GM21825 (cell line): ENCODE measurements around the gene CDH1.

ENCODE experiments used
- ATAC-seq: cut with Tn5 transposase; IDR thresholded peaks from one replicate; pipeline ENCODE4 v1.9.1; 2021; ENCODE audit warnings: mild to moderate bottlenecking, moderate library complexity; ENCODE audit not compliant: unreplicated experiment

CDH1 gene

GRCh38 chr16:68843482-68844210 lies 106.6 kb downstream of the CDH1 start, which contains the start of gene TANGO6:
Gene TANGO6, plus strand, starts transcription at chr16:68843531. Its CDS starts 87 bp downstream, at chr16:68843618.
- peak; percentile 91 for ATAC-seq

GRCh38 chr16:68844211-68844564 lies 107.1 kb downstream of the CDH1 start:
- no peak for ATAC-seq

GRCh38 chr16:68848786-68849185 lies 111.7 kb downstream of the CDH1 start:
- no peak for ATAC-seq

DNA sequence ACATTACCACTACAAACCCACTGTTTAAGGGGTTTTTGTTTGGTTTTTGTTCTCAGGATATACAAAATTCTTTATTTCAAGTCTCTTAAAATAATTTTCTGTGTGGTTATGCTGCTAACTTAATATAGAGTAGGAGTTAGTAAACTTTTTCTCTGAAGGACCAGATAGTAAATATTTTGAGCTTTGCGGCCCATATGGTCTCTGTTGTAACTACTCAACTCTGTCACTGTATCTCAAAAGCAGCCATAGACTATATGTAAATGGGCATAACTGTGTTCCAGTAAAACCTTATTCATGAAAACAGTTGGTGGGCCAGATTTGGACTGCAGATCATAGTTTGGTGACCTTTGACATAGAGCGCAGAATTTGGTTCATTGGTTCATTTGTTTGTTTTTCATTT lies 113.4 kb downstream of the CDH1 start:
- ATAC-seq = no peak

DNA sequence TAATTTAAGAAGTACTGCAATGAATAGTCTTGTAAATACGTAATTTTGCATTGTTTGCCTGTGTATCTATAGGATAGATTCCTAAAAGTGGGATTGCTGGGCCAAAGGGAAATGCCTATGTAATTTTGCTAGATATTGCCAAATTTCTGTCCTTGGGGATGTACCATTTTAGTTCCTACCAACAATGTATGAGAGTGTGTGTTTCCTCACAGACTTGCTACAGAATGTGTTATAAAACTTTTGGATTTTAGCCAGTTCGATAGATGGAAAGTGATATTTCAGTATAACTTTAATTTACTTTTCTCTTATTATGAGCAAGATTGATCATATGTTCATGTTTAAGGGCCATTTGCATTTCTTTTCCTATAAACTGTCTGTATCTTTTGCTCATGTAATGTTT lies 114.5 kb downstream of the CDH1 start:
- no peak for ATAC-seq

DNA sequence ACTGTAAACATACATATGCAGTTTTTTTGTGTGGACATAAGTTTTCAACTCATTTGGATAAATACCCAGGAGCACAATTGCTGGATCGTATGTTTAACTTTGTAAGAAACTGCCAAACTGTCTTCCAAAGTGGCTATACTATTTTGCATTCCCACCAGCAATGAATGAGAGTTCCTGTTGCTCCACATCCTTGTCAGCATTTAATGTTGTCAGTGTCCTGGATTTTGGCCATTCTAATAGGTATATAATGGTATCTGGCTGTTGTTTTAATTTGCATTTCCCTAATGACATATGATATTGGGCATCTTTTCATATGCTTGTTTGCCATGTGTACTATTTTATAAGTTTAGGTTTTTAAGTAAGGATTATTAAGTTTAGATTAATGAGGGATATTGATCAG lies 120.4 kb downstream of the CDH1 start:
- ATAC-seq = no peak

- ATAC-seq = no peak
Observed at GRCh38 chr16:68859828-68860227, 122.7 kb downstream of the CDH1 start.

- ATAC-seq = no peak
Observed at GRCh38 chr16:68860978-68861892, 124.1 kb downstream of the CDH1 start.

DNA sequence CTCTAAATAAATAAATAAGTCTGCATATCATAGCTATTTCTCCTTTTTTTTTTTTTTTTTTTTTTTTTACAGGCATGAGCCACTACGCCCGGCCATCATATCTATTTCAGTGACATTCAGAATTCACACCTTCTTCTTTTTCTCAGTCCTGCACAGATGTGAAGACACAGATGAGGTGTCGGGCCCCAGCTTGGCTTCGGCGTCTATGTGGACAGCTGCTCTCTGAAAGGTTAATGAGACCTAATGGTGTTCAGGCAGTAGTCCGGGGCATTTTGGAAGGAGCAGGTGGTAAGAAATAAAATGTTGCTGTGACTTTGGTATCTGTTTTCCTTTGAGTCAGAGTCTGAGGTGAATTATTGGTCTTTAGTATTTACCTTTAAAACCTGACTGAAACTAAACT lies 129.8 kb downstream of the CDH1 start:
- ATAC-seq = no peak

- no peak for ATAC-seq
Observed at GRCh38 chr16:68869492-68870088, 132.5 kb downstream of the CDH1 start.

DNA sequence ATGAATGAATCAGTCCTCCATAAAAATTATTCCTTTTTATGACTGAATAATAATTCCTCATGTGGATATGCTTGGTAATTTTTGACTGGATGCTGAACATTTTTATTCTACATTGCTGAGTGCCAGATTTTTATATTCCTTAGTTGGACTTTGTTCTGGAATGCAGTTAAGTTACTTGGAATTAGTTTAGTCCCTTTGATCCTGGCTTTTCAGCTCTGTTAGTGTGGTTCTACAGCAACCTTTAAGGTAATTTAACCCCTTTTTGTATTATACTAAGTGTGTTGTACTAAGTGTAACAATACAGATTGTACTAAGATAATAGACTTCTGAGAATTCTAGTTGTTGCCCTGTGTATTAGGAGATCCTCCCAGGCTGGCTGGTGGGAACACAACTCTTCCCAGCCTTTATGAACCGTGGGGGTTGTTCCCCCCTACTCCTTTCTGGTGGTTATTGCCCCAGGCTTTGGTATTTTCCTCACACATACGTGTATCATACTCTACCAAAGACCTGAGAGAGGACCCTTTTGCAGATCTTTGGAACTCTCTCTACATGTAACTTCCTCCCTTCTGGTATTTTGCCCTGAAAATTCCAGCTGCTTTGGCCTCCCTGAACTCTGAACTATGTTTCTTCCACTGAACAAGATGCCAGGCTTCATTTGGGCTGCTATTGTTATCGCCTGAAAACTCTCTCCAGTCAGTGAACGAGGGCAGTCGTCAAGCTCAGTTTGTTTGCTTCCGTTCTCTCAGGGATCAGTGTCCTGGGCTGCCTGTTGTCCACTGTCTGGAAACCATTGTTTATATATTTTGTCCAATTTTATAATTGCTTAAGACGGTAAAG lies 136.8 kb downstream of the CDH1 start:
- ATAC-seq = no peak

GRCh38 chr16:68875871-68876270 lies 138.8 kb downstream of the CDH1 start:
- ATAC-seq = no peak

GRCh38 chr16:68883685-68884084 lies 146.6 kb downstream of the CDH1 start:
- ATAC-seq = no peak

DNA sequence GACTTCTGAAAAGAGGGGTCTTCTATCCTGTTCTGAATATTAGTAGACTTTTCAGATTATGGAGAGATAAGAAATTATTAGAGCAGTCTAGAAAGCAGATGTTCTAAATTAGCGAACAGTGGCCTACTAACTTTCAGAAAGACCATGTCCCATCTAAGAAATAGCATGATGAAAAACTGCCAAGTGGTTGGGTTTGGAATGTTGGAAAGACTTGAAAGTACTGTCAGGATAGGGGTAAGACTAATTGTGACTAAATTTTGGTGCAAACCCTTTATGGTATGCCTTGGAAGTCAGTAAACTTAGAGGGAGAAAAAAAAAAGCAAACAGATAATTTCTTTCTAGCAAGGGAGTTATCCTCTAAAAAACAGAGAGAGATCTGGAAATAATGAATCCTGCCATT lies 147.3 kb downstream of the CDH1 start:
- ATAC-seq = no peak
